Neural progenitor cell (in vitro differentiated cells): ENCODE results near the gene ARHGEF6. TPM values are rescaled to one million over a fixed set of nuclear protein-coding genes. Genes with fewer than 3 reads are reported as not detected.

Experiments
- DNase-seq: peaks from one replicate; pipeline ENCODE4 v3.0.0-alpha.2; 2016; ENCODE audit warnings: low spot score
- H2AFZ ChIP-seq: fragments of 200-600 bp; sonication (generic); replicated peaks from 2 replicates; pipeline ENCODE4 v1.6.1; 2016; ENCODE audit warnings: antibody characterized with exemption
- H3F3A ChIP-seq: fragments of 200-600 bp; sonication (generic); 2 replicates; pipeline ENCODE4 v1.6.1; 2016; ENCODE audit warnings: antibody characterized with exemption, low read depth
- H3K27ac ChIP-seq: fragments of 200-600 bp; sonication (generic); 2 replicates; pipeline ENCODE4 v1.5.1; 2016; ENCODE audit warnings: mild to moderate bottlenecking
- H3K27me3 ChIP-seq: fragments of 200-600 bp; sonication (generic); 2 replicates; pipeline ENCODE4 v1.6.1; 2016; ENCODE audit warnings: mild to moderate bottlenecking, moderate library complexity
- H3K36me3 ChIP-seq: fragments of 200-600 bp; sonication (generic); 2 replicates; pipeline ENCODE4 v1.5.1; 2016
- H3K4me1 ChIP-seq: fragments of 200-600 bp; sonication (generic); 2 replicates; pipeline ENCODE4 v1.6.1; 2016; ENCODE audit warnings: mixed run types
- H3K4me2 ChIP-seq: fragments of 200-600 bp; sonication (generic); 2 replicates; pipeline ENCODE4 v1.6.1; 2016
- H3K4me3 ChIP-seq: fragments of 200-600 bp; sonication (generic); 2 replicates; pipeline ENCODE4 v1.5.1; 2016
- H3K79me2 ChIP-seq: fragments of 200-600 bp; sonication (generic); 2 replicates; pipeline ENCODE4 v1.6.1; 2016; ENCODE audit warnings: low read depth
- H3K9ac ChIP-seq: fragments of 200-600 bp; sonication (generic); 2 replicates; pipeline ENCODE4 v1.6.1; 2016
- H3K9me3 ChIP-seq: fragments of 200-600 bp; sonication (generic); 2 replicates; pipeline ENCODE4 v1.5.1; 2016; ENCODE audit warnings: low read depth
- H4K20me1 ChIP-seq: fragments of 200-600 bp; sonication (generic); 2 replicates; pipeline ENCODE4 v1.6.1; 2016; ENCODE audit warnings: low read depth
- H3K27ac Mint-ChIP-seq: 3 replicates; pipeline ENCODE4 v1.8.0; 2021; ENCODE audit warnings: mixed read lengths
- H3K27me3 Mint-ChIP-seq: 2 replicates; pipeline ENCODE4 v1.8.0; 2022; ENCODE audit warnings: low read depth, mild to moderate bottlenecking, inconsistent platforms, moderate library complexity, mixed read lengths; ENCODE audit not compliant: insufficient read depth
- H3K36me3 Mint-ChIP-seq: 3 replicates; pipeline ENCODE4 v1.8.0; 2021; ENCODE audit warnings: mixed read lengths
- H3K4me1 Mint-ChIP-seq: 3 replicates; pipeline ENCODE4 v1.8.0; 2021; ENCODE audit warnings: mixed read lengths
- H3K4me3 Mint-ChIP-seq: 3 replicates; pipeline ENCODE4 v1.8.0; 2021; ENCODE audit warnings: mild to moderate bottlenecking, moderate library complexity, mixed read lengths
- H3K9me3 Mint-ChIP-seq: 3 replicates; pipeline ENCODE4 v1.8.0; 2020; ENCODE audit warnings: mixed read lengths
- CTCF ChIP-seq: fragments of 200-600 bp; sonication (generic); IDR thresholded peaks from 2 replicates; pipeline ENCODE4 v1.5.1; 2017; ENCODE audit warnings: antibody characterized with exemption, mild to moderate bottlenecking
- EZH2 ChIP-seq: fragments of 200-600 bp; sonication (generic); IDR thresholded peaks from 2 replicates; pipeline ENCODE4 v1.6.1; 2017; ENCODE audit warnings: antibody characterized with exemption, mild to moderate bottlenecking, moderate library complexity
- EZH2phosphoT487 ChIP-seq: fragments of 200-600 bp; sonication (generic); IDR thresholded peaks from 2 replicates; pipeline ENCODE4 v1.6.1; 2017; ENCODE audit warnings: antibody characterized with exemption
- total RNA-seq: library from RNA; depleted of rRNA; stranded (reverse); fragments of >200 nt; gene quantifications from 2 replicates; pipeline ENCODE4 v1.2.3, GENCODE V29; 2015; ENCODE audit warnings: low replicate concordance

The ARHGEF6 gene
- total RNA-seq, 1 donor from 2014 or later, result 3.2 TPM

- no peak for TF ChIP-seq EZH2
- no peak for TF ChIP-seq CTCF
- TF ChIP-seq EZH2phosphoT487, result no peak
- no peaks in the 10 kb centered on the region for H3K36me3 Mint-ChIP-seq
- H3K27me3 ChIP-seq, result no peaks in the 10 kb centered on the region
- H2AFZ ChIP-seq, result no peak overlapping the region
- H3K27ac ChIP-seq, result no peak overlapping the region
- H3K9ac ChIP-seq, result no peak overlapping the region
- no peak overlapping the region for H3K27ac Mint-ChIP-seq
- no peaks in the 10 kb centered on the region for H3K9me3 Mint-ChIP-seq
- no peaks in the 10 kb centered on the region for H3K4me1 ChIP-seq
- H3K27me3 Mint-ChIP-seq, result no peaks in the 10 kb centered on the region
- DNase-seq, result no peak
- no peak overlapping the region for H3K4me3 ChIP-seq
- H4K20me1 ChIP-seq, result no peaks in the 10 kb centered on the region
- no peaks in the 10 kb centered on the region for H3K36me3 ChIP-seq
- no peaks in the 10 kb centered on the region for H3F3A ChIP-seq
- no peak overlapping the region for H3K4me2 ChIP-seq
- H3K4me3 Mint-ChIP-seq, result no peak overlapping the region
- no peaks in the 10 kb centered on the region for H3K9me3 ChIP-seq
- H3K79me2 ChIP-seq, result no peaks in the 10 kb centered on the region
- no peaks in the 10 kb centered on the region for H3K4me1 Mint-ChIP-seq
Observed at GRCh38 chrX:136714626-136715599, 65.8 kb downstream of the ARHGEF6 start.

DNA sequence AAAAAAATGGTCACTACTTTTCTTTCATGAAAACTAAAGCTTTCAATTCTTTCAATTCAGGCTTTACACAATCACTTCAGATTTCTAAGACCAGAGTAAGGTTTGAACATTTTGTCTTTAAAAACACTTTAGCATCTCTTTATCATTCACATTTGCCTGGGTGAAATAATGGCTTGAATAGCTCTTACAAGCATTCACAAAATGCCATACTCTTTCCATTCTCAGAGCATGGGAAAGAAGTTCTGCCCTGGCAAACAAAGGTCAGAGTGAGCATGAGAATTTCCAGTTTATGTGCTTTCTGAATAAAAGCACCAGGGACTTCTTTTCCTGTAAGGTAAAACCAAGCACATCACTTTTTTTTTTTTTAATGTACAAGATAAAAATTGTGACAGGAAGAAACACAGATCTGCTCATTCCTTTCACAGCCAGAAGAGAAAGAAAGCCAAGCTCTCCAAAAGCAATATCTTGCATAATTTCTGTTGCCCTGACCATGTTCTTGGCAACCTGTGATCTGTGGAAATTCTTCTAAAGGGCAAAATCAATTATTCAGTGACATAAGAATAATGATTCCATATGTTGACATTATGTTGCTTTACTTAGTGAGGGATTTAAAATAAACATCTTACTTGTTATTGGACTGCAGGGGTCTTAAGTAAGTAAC lies 68.0 kb downstream of the ARHGEF6 start:
- Histone ChIP-seq H3K79me2 (no peaks in the 10 kb centered on the region), H3F3A (no peaks in the 10 kb centered on the region), H3K9me3 (no peaks in the 10 kb centered on the region), H2AFZ (no peak overlapping the region), H3K36me3 (no peaks in the 10 kb centered on the region), H3K27ac (no peak overlapping the region), H3K4me1 (no peaks in the 10 kb centered on the region), H4K20me1 (no peaks in the 10 kb centered on the region), H3K4me2 (no peak overlapping the region), H3K9ac (no peak overlapping the region), H3K27me3 (no peaks in the 10 kb centered on the region), H3K4me3 (no peak overlapping the region)
- Mint-ChIP-seq H3K9me3 (no peaks in the 10 kb centered on the region), H3K36me3 (no peaks in the 10 kb centered on the region), H3K4me1 (no peaks in the 10 kb centered on the region), H3K27ac (no peak overlapping the region), H3K4me3 (no peak overlapping the region), H3K27me3 (no peaks in the 10 kb centered on the region)
- TF ChIP-seq EZH2phosphoT487 (no peak), CTCF (no peak), EZH2 (no peak)
- DNase-seq, result no peak

GRCh38 chrX:136711147-136711546 lies 69.6 kb downstream of the ARHGEF6 start:
- H2AFZ ChIP-seq, result no peak overlapping the region
- H3F3A ChIP-seq, result no peaks in the 10 kb centered on the region
- no peaks in the 10 kb centered on the region for H3K9me3 ChIP-seq
- H3K79me2 ChIP-seq, result no peaks in the 10 kb centered on the region
- no peak overlapping the region for H3K27ac Mint-ChIP-seq
- TF ChIP-seq EZH2phosphoT487 (no peak), CTCF (peak; percentile 45)
- H3K36me3 ChIP-seq, result no peaks in the 10 kb centered on the region
- no peak overlapping the region for H3K27ac ChIP-seq
- no peak overlapping the region for H3K4me3 ChIP-seq
- no peaks in the 10 kb centered on the region for H3K27me3 Mint-ChIP-seq
- H3K36me3 Mint-ChIP-seq, result no peaks in the 10 kb centered on the region
- H3K9me3 Mint-ChIP-seq, result no peaks in the 10 kb centered on the region
- H3K4me2 ChIP-seq, result no peak overlapping the region
- no peaks in the 10 kb centered on the region for H3K4me1 ChIP-seq
- H3K27me3 ChIP-seq, result no peaks in the 10 kb centered on the region
- H3K4me1 Mint-ChIP-seq, result no peaks in the 10 kb centered on the region
- no peak overlapping the region for H3K9ac ChIP-seq
- no peaks in the 10 kb centered on the region for H4K20me1 ChIP-seq
- no peak overlapping the region for H3K4me3 Mint-ChIP-seq
- peak; percentile 29 for DNase-seq
